HCT116 (cell line): ENCODE results near the gene FAM184A. TPM values are rescaled to one million over a fixed set of nuclear protein-coding genes. Genes with fewer than 3 reads are reported as not detected.

ENCODE experiments used
- ATAC-seq: fragments of 200-7000 bp; cut with Tn5 transposase; 2 replicates; pipeline ENCODE4 v1.9.1; 2020; ENCODE audit warnings: mild to moderate bottlenecking, moderate library complexity
- Bru-seq: library from RNA; stranded (reverse); fragments of 400-500 nt; gene quantifications from one replicate; lab custom pipeline; 2021; lab: Mats Ljungman, UMichigan
- BruChase-seq, 2 experiments: library from RNA; stranded (reverse); fragments of 400-500 nt; gene quantifications; one replicate each; lab custom pipeline; 2021; lab: Mats Ljungman, UMichigan
- BruUV-seq: library from RNA; stranded (reverse); fragments of 400-500 nt; replicated peaks from 2 replicates; lab custom pipeline; 2021; lab: Mats Ljungman, UMichigan
- CTCF ChIA-PET: fragments of 300-600 bp; sonication (Branson Sonifier 250); formaldehyde crosslinking; loops from one replicate; lab custom pipeline; 2021; ENCODE audit warnings: antibody characterized with exemption; lab: Charles Lee
- POLR2A ChIA-PET: fragments of 300-600, 350-600 bp; sonication (Branson Sonifier 250); formaldehyde crosslinking; loops from one replicate; lab custom pipeline; 2021; ENCODE audit warnings: antibody characterized with exemption; lab: Charles Lee
- RAD21 ChIA-PET, 2 experiments: fragments of 300-600 bp; sonication (Branson Sonifier 250); formaldehyde crosslinking; loops; one replicate each; lab custom pipeline; 2023; ENCODE audit warnings: low total read pairs in 2 of 2; ENCODE audit not compliant: uncharacterized antibody in 2 of 2, unreplicated experiment in 2 of 2, low non-redundant PET in 1 of 2; lab: Charles Lee
- DNase-seq: peaks from one replicate; pipeline ENCODE4 v3.0.0-alpha.2; 2010; ENCODE audit warnings: low read depth, low spot score
- H2AFZ ChIP-seq: fragments of 200-600 bp; shearing (Covaris generic), sonication (generic); 2 replicates; pipeline ENCODE4 v1.6.1; 2017; ENCODE audit warnings: low read depth, mixed run types, mixed read lengths, antibody characterized with exemption, low read length; ENCODE audit not compliant: poor library complexity, severe bottlenecking
- H3K27ac ChIP-seq: 2 replicates; pipeline ENCODE4 v1.5.1; 2012; ENCODE audit warnings: low read depth, low read length
- H3K27me3 ChIP-seq: fragments of 200-600 bp; sonication (generic); 2 replicates; pipeline ENCODE4 v1.6.1; 2016; ENCODE audit warnings: mixed run types, low read length, mixed read lengths; ENCODE audit not compliant: insufficient read depth
- H3K36me3 ChIP-seq, 2 experiments: fragments of 200-500 bp in 1 of 2; fragments of 200-600 bp in 1 of 2; sonication (Bioruptor generic) in 1 of 2; sonication (generic) in 1 of 2; 2 replicates each; pipeline versions ENCODE4 v1.5.1 to v1.6.1; 2014 to 2016; ENCODE audit warnings: low read length in 2 of 2, inconsistent platforms in 1 of 2, mixed read lengths in 1 of 2, mixed run types in 1 of 2; ENCODE audit not compliant: insufficient read depth in 2 of 2, control insufficient read depth in 1 of 2
- H3K4me1 ChIP-seq, 2 experiments: fragments of 200-600 bp in 1 of 2; sonication (generic) in 1 of 2; 2 replicates each; pipeline versions ENCODE4 v1.5.1 to v1.6.1; 2012 to 2017; ENCODE audit warnings: low read length in 2 of 2, inconsistent platforms in 1 of 2, mild to moderate bottlenecking in 1 of 2, mixed read lengths in 1 of 2, mixed run types in 1 of 2, moderate library complexity in 1 of 2; ENCODE audit not compliant: insufficient read depth in 2 of 2, control insufficient read depth in 1 of 2
- H3K4me2 ChIP-seq: fragments of 200-600 bp; sonication (generic); 2 replicates; pipeline ENCODE4 v1.6.1; 2017; ENCODE audit warnings: mixed run types, low read length, mixed read lengths
- H3K4me3 ChIP-seq, 2 experiments: fragments of 200-600 bp in 1 of 2; sonication (generic) in 1 of 2; replicated peaks in 1 of 2; 2 replicates each; pipeline ENCODE4 v1.5.1; 2011 to 2016; ENCODE audit warnings: low read length in 2 of 2, control low read depth in 1 of 2, low read depth in 1 of 2, mild to moderate bottlenecking in 1 of 2, mixed read lengths in 1 of 2, mixed run types in 1 of 2
- H3K79me2 ChIP-seq: fragments of 200-600 bp; sonication (generic); 2 replicates; pipeline ENCODE4 v1.6.1; 2017; ENCODE audit warnings: mild to moderate bottlenecking, mixed run types, low read length, moderate library complexity, mixed read lengths; ENCODE audit not compliant: insufficient read depth
- H3K9ac ChIP-seq: fragments of 200-600 bp; sonication (generic); 2 replicates; pipeline ENCODE4 v1.6.1; 2016; ENCODE audit warnings: low read length, mixed read lengths
- H3K9me2 ChIP-seq: fragments of 200-600 bp; sonication (generic), shearing (Covaris generic); 2 replicates; pipeline ENCODE4 v1.6.1; 2017; ENCODE audit warnings: mixed run types, mild to moderate bottlenecking, moderate library complexity; ENCODE audit not compliant: insufficient read depth
- H3K9me3 ChIP-seq, 2 experiments: fragments of 200-500 bp in 1 of 2; fragments of 200-600 bp in 1 of 2; sonication (Bioruptor generic) in 1 of 2; sonication (generic) in 1 of 2; 2 replicates each; pipeline ENCODE4 v1.6.1; 2014 to 2017; ENCODE audit warnings: low read length in 2 of 2, mixed read lengths in 2 of 2, inconsistent platforms in 1 of 2, low read depth in 1 of 2, mild to moderate bottlenecking in 1 of 2, mixed run types in 1 of 2, moderate library complexity in 1 of 2; ENCODE audit not compliant: control insufficient read depth in 1 of 2, insufficient read depth in 1 of 2
- H4K20me1 ChIP-seq: fragments of 200-600 bp; sonication (generic), shearing (Covaris generic); 2 replicates; pipeline ENCODE4 v1.6.1; 2017; ENCODE audit warnings: mixed run types, mild to moderate bottlenecking, moderate library complexity; ENCODE audit not compliant: insufficient read depth
- CTCF ChIP-seq, 3 experiments: fragments of 200-600 bp in 1 of 3; sonication (generic) in 1 of 3; IDR thresholded peaks in 2 of 3; conservative IDR thresholded peaks in 1 of 3; 2 replicates each; pipeline ENCODE4 v1.5.1; 2012 to 2017; ENCODE audit warnings: low read depth in 2 of 3, low read length in 2 of 3, antibody characterized with exemption in 1 of 3, borderline replicate concordance in 1 of 3, control low read depth in 1 of 3, mild to moderate bottlenecking in 1 of 3, mixed read lengths in 1 of 3, mixed run types in 1 of 3, moderate library complexity in 1 of 3; ENCODE audit not compliant: insufficient read depth in 1 of 3
- ELF1 ChIP-seq: IDR thresholded peaks from 2 replicates; pipeline ENCODE4 v1.6.1; 2012; ENCODE audit warnings: low read depth, borderline replicate concordance
- MAX ChIP-seq: IDR thresholded peaks from 2 replicates; pipeline ENCODE4 v1.6.1; 2012
- POLR2AphosphoS5 ChIP-seq: IDR thresholded peaks from 2 replicates; pipeline ENCODE4 v1.6.1; 2011; ENCODE audit warnings: mild to moderate bottlenecking, low read depth, low read length, moderate library complexity
- RAD21 ChIP-seq: IDR thresholded peaks from 2 replicates; pipeline ENCODE4 v1.6.1; 2012; ENCODE audit warnings: low read depth, mild to moderate bottlenecking
- YY1 ChIP-seq: IDR thresholded peaks from 2 replicates; pipeline ENCODE4 v1.6.1; 2011; ENCODE audit warnings: low read length, low read depth, moderate library complexity, mild to moderate bottlenecking; ENCODE audit not compliant: insufficient replicate concordance; ENCODE audit errors: extremely low read depth
- intact Hi-C: fragments of 100-400 bp; cut with micrococcal nuclease; formaldehyde crosslinking; loops from 2 replicates; pipeline ENCODE4 v1.10.0; 2022
- long read RNA-seq: library from polyadenylated mRNA; unstranded; transcript quantifications from one replicate; pipeline ENCODE4 v2.0.0, GENCODE V29; 2021; ENCODE audit not compliant: unreplicated experiment
- polyA plus RNA-seq: library from polyadenylated mRNA; unstranded; fragments of >200 nt; gene quantifications from 2 replicates; pipeline ENCODE4 v1.2.1, GENCODE V29; 2012; ENCODE audit warnings: missing spikeins
- total RNA-seq: library from RNA; stranded (reverse); gene quantifications from one replicate; pipeline ENCODE4 v1.2.1, GENCODE V29; 2021; ENCODE audit not compliant: unreplicated experiment

The FAM184A gene
- total RNA-seq (2.4 TPM), Bru-seq, nascent RNA (percentile 29 among the genes with signal in this experiment), BruChase-seq, experiment 1, labeled RNA remaining after a 6-hour chase (percentile 27 among the genes with signal in this experiment), BruChase-seq, experiment 2, labeled RNA remaining after a 2-hour chase (percentile 29 among the genes with signal in this experiment)
- 0.19 and 0.56 TPM in 2 replicates for polyA plus RNA-seq
- long read RNA-seq, full-length matches to known transcripts = 1 of 2 reads
- long read RNA-seq, partial matches to known transcripts = 0 of 2 reads
- long read RNA-seq, other reads (novel, unspliced or antisense) = 1 of 2 reads

- H3K27ac ChIP-seq = no peak within 1 kb of the TSS
- H3K36me3 ChIP-seq = no peaks in the 10 kb centered on the region
- POLR2A ChIA-PET = no interaction called here
- ATAC-seq (peak; percentile 85), DNase-seq (peak; percentile 16)
- TF ChIP-seq CTCF (IDR thresholded peaks at IDR 0.05 in 2 of 3, conservative IDR thresholded peaks at IDR 0.05 in 1 of 3; ENCODE audit: borderline replicate concordance in 1 of 3, insufficient read depth in 1 of 3, low read depth in 2 of 3, low read length in 2 of 3) (0 out of 6 replicates have a peak, but pooled peaks of 1 of the 3 experiments have one; percentile 7), POLR2AphosphoS5 (peak; percentile 42; the same call in 1 of the 2 replicates), ELF1 (no peak), MAX (0 out of 2 replicates have a peak, but pooled peaks have one; percentile 33), RAD21 (no peak), YY1 (no peak)
- H3K4me2 ChIP-seq = peak within 1 kb of the TSS; percentile 75
- CTCF ChIA-PET = no interaction called here
- intact Hi-C loops = no loop called here
- peak within 1 kb of the TSS; percentile 72 for H2AFZ ChIP-seq
- RAD21 ChIA-PET = no interaction called here
- no TSS peak for BruUV-seq
- H3K4me3 ChIP-seq = peak within 1 kb of the TSS; percentile 45 to 49
- peak within 1 kb of the TSS; percentile 34 for H3K9ac ChIP-seq
- no peaks in the 10 kb centered on the region for H4K20me1 ChIP-seq
- H3K27me3 ChIP-seq = no peaks in the 10 kb centered on the region
- H3K9me2 ChIP-seq = no peaks in the 10 kb centered on the region
- H3K4me1 ChIP-seq = peaks cover 0 to 18% of the 10 kb centered on the region in 2 experiments; a peak in 1 of 4 replicates
- no peaks in the 10 kb centered on the region for H3K79me2 ChIP-seq
- H3K9me3 ChIP-seq = peaks cover 0 to 7% of the 10 kb centered on the region in 2 experiments; a peak in 2 of 4 replicates
These were observed at the start of gene FAM184A for GRCh38 chr6:119078376-119079282. TSS of gene FAM184A (minus strand) at chr6:119078664. CDS start at chr6:119078299, 365 bp downstream.
